Psoas muscle (tissue), 8 donors: Measurements from ENCODE around the gene MEG3. TPM values are rescaled to one million over a fixed set of nuclear protein-coding genes. Genes with fewer than 3 reads are reported as not detected.
A peak's percentile ranks its signal among the peaks of the same experiment; 100 is the strongest.

Experiments
- ATAC-seq, 4 donors: fragments of 200-7000 bp; cut with Tn5 transposase; one replicate each; pipeline ENCODE4 v1.9.1; 2020; ENCODE audit warnings: moderate library complexity in 3 of 4, mild to moderate bottlenecking in 2 of 4
- DNase-seq, 2 donors: peaks; one replicate each; pipeline ENCODE4 v3.0.0-alpha.2; 2020
- H3K27ac ChIP-seq: fragments of 200-600 bp; one replicate; pipeline ENCODE4 v1.8.0; 2022
- H3K27me3 ChIP-seq, 3 donors: fragments of 200-600 bp in 1 of 3; one replicate each; pipeline versions ENCODE4 v1.6.1 to v1.8.0; 2013 to 2022; ENCODE audit warnings: low read length in 2 of 3, mild to moderate bottlenecking in 2 of 3, moderate library complexity in 1 of 3; ENCODE audit not compliant: insufficient read depth in 3 of 3
- H3K36me3 ChIP-seq, 2 donors: fragments of 200-600 bp in 1 of 2; one replicate each; pipeline versions ENCODE4 v1.6.1 to v1.8.0; 2013 to 2022; ENCODE audit warnings: low read depth in 1 of 2, mild to moderate bottlenecking in 1 of 2, moderate library complexity in 1 of 2; ENCODE audit not compliant: insufficient read depth in 1 of 2
- H3K4me1 ChIP-seq: fragments of 200-600 bp; one replicate; pipeline ENCODE4 v1.8.0; 2022
- H3K4me3 ChIP-seq: fragments of 200-600 bp; one replicate; pipeline ENCODE4 v1.8.0; 2022; ENCODE audit warnings: mild to moderate bottlenecking
- H3K9me3 ChIP-seq: fragments of 200-600 bp; one replicate; pipeline ENCODE4 v1.8.0; 2022
- CTCF ChIP-seq: fragments of 200-600 bp; IDR thresholded peaks from one replicate; pipeline ENCODE4 v1.8.0; 2022; ENCODE audit warnings: antibody characterized with exemption
- WGBS, 3 donors: extraction: QIAGEN DNeasy Blood & Tissue Kit; methylation state at CpG; one replicate each; pipeline versions ENCODE4 v1.1.6 to v1.1.7; 2013; 5-methylcytosine and 5-hydroxymethylcytosine counted together
- intact Hi-C, 2 donors: fragments of 100-400 bp; cut with DNase I; formaldehyde crosslinking; loops; one replicate each; pipeline versions ENCODE4 v1.11.0 to v1.14.2; 2022
- long read RNA-seq, 2 donors: library from polyadenylated mRNA; unstranded; transcript quantifications; one replicate each; pipeline ENCODE4 v2.0.0, GENCODE V29; 2021
- polyA plus RNA-seq, 3 donors: library from polyadenylated mRNA; stranded (reverse); fragments of 200-250 nt; gene quantifications; one replicate each; pipeline ENCODE4 v1.2.3, GENCODE V29; 2013
- total RNA-seq, 4 donors: library from RNA; stranded (reverse); fragmentation: NEBNext Ultra II Directional in 2 of 4; extraction: Animal tissue kit (Norgen Biotek cat#: 25700) in 2 of 4; gene quantifications; one replicate each; pipeline versions ENCODE4 v1.2.1 to v1.2.4, GENCODE V29; 2021 to 2023
- donor health status: healthy with polysubstance abuse.
- donor health status: DM: no; HTN: no; CAD: no; lungs with moderate emphysema.
- donor health status: Bipolar disorder and iron deficiency.
- donor health status: healthy.
- donor health status: DM: yes; HTN: yes; CAD: no.
- donor health status: DM: no; HTN: no; CAD: no.
- donor health status: DM: no; HTN: no; CAD: no.
- donor health status: DM: yes; HTN: yes; CAD: no.

Gene MEG3
- total RNA-seq (10 to 100 TPM; 21.8 to 52.6 (median 25.1) TPM), polyA plus RNA-seq (10 to 100 TPM; 17.8 to 26.9 (median 23.3) TPM)
- long read RNA-seq, donor 1, partial matches to known transcripts: 1 of 12 reads
- long read RNA-seq, donor 1, other reads (novel, unspliced or antisense): 2 of 12 reads
- long read RNA-seq, donor 2, full-length matches to known transcripts: 16 of 23 reads
- long read RNA-seq, donor 2, partial matches to known transcripts: 3 of 23 reads
- long read RNA-seq, donor 2, other reads (novel, unspliced or antisense): 4 of 23 reads

- H3K27me3 ChIP-seq: peaks cover 0 to 61% (median 26%) of the 10 kb centered on the region in 3 donors
- no peaks in the 10 kb centered on the region for H3K36me3 ChIP-seq
- ATAC-seq (peak in 2 of 4 donors; percentile 39 to 63), DNase-seq (peak; percentile 56 to 75)
- H3K4me3 ChIP-seq: peak within 1 kb of the TSS; percentile 46
- 45 to 54% (median 48%) methylated on average over 35 to 39 of the region's 39 CpGs for WGBS, 3 donors
- no peaks in the 10 kb centered on the region for H3K9me3 ChIP-seq
- intact Hi-C loops: no loop called here
- no peak within 1 kb of the TSS for H3K27ac ChIP-seq
- TF ChIP-seq CTCF: no peak
- no peaks in the 10 kb centered on the region for H3K4me1 ChIP-seq
Observed at GRCh38 chr14:100825713-100826331, at the start of gene MEG3. MEG3 (plus strand) TSS chr14:100826118.

- H3K27ac ChIP-seq: no peak overlapping the region
- peaks cover 13% of the 10 kb centered on the region for H3K4me1 ChIP-seq
- no peak for TF ChIP-seq CTCF
- H3K27me3 ChIP-seq: no peaks in the 10 kb centered on the region
- DNase-seq (no peak), ATAC-seq (no peak)
- H3K36me3 ChIP-seq: no peaks in the 10 kb centered on the region
- 86 to 90% (median 89%) methylated on average over 14 of the region's 14 CpGs for WGBS, 3 donors
- no peak overlapping the region for H3K4me3 ChIP-seq
- intact Hi-C loops: no loop called here
- H3K9me3 ChIP-seq: no peaks in the 10 kb centered on the region
Observed at GRCh38 chr14:100776681-100777365, 49.1 kb upstream of the MEG3 start.

- no peaks in the 10 kb centered on the region for H3K9me3 ChIP-seq
- 61 to 69% (median 62%) methylated on average over 11 of the region's 11 CpGs for WGBS, 3 donors
- no peaks in the 10 kb centered on the region for H3K27me3 ChIP-seq
- H3K27ac ChIP-seq: no peak overlapping the region
- no peak for DNase-seq
- intact Hi-C loops: no loop called here
- no peak for TF ChIP-seq CTCF
- H3K36me3 ChIP-seq: no peaks in the 10 kb centered on the region
- no peak overlapping the region for H3K4me3 ChIP-seq
- ATAC-seq: no peak
- H3K4me1 ChIP-seq: peaks cover 13% of the 10 kb centered on the region
Observed at GRCh38 chr14:100777366-100777817, 48.5 kb upstream of the MEG3 start.

GRCh38 chr14:100777818-100778525 lies 47.9 kb upstream of the MEG3 start:
- H3K4me3 ChIP-seq: no peak overlapping the region
- peak; percentile 16 for TF ChIP-seq CTCF
- intact Hi-C loops: no loop called here
- no peaks in the 10 kb centered on the region for H3K9me3 ChIP-seq
- DNase-seq (no peak), ATAC-seq (peak; percentile 72 to 88 (median 80))
- no peaks in the 10 kb centered on the region for H3K36me3 ChIP-seq
- WGBS, 3 donors: 27 to 42% (median 33%) methylated on average over 22 of the region's 22 CpGs
- no peak overlapping the region for H3K27ac ChIP-seq
- H3K4me1 ChIP-seq: peaks cover 13% of the 10 kb centered on the region
- no peaks in the 10 kb centered on the region for H3K27me3 ChIP-seq
